Measurements from ENCODE around the gene CFAP206.

DNA sequence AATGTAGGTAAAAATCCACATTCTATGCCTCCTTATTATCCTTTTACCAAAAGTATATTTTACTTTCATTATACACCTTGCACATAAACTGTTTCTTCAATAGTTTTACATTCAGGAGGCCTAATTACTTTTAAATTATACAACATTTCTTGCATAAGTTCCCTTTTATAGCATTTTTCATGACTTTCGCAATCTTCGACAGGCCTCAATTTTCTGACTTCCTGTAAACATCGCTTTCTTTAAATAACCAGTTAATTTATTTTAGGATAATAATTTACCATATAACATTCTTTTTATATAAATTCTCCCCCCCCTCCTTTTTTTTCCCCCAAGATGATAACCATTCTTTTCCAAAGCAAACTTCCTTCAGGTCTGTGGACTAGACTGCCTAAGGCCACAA is 74.2 kb downstream of the CFAP206 start:
- TF ChIP-seq KDM1A (IDR thresholded peaks at IDR 0.05; ENCODE audit: borderline replicate concordance) = no peak
- no peak for TF ChIP-seq POLR2AphosphoS5 (IDR thresholded peaks at IDR 0.05; ENCODE audit: low read length)
- TF ChIP-seq ZBED1 (IDR thresholded peaks at IDR 0.05; ENCODE audit: borderline replicate concordance) = no peak
- TF ChIP-seq TAF1 (IDR thresholded peaks at IDR 0.05; ENCODE audit: borderline replicate concordance, low read depth, low read length) = no peak
- TF ChIP-seq, protein P1, sequence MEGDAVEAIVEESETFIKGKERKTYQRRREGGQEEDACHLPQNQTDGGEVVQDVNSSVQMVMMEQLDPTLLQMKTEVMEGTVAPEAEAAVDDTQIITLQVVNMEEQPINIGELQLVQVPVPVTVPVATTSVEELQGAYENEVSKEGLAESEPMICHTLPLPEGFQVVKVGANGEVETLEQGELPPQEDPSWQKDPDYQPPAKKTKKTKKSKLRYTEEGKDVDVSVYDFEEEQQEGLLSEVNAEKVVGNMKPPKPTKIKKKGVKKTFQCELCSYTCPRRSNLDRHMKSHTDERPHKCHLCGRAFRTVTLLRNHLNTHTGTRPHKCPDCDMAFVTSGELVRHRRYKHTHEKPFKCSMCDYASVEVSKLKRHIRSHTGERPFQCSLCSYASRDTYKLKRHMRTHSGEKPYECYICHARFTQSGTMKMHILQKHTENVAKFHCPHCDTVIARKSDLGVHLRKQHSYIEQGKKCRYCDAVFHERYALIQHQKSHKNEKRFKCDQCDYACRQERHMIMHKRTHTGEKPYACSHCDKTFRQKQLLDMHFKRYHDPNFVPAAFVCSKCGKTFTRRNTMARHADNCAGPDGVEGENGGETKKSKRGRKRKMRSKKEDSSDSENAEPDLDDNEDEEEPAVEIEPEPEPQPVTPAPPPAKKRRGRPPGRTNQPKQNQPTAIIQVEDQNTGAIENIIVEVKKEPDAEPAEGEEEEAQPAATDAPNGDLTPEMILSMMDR (IDR thresholded peaks at IDR 0.05 in 2 of 3, conservative IDR thresholded peaks at IDR 0.05 in 1 of 3; ENCODE audit: control insufficient read depth in 2 of 3, extremely low read depth in 1 of 3, insufficient read depth in 1 of 3, low read depth in 3 of 3, low read length in 3 of 3) = no peak
- TF ChIP-seq SPI1 (IDR thresholded peaks at IDR 0.05; ENCODE audit: borderline replicate concordance, insufficient read depth, low read depth, low read length) = no peak
- TF ChIP-seq, protein P2, sequence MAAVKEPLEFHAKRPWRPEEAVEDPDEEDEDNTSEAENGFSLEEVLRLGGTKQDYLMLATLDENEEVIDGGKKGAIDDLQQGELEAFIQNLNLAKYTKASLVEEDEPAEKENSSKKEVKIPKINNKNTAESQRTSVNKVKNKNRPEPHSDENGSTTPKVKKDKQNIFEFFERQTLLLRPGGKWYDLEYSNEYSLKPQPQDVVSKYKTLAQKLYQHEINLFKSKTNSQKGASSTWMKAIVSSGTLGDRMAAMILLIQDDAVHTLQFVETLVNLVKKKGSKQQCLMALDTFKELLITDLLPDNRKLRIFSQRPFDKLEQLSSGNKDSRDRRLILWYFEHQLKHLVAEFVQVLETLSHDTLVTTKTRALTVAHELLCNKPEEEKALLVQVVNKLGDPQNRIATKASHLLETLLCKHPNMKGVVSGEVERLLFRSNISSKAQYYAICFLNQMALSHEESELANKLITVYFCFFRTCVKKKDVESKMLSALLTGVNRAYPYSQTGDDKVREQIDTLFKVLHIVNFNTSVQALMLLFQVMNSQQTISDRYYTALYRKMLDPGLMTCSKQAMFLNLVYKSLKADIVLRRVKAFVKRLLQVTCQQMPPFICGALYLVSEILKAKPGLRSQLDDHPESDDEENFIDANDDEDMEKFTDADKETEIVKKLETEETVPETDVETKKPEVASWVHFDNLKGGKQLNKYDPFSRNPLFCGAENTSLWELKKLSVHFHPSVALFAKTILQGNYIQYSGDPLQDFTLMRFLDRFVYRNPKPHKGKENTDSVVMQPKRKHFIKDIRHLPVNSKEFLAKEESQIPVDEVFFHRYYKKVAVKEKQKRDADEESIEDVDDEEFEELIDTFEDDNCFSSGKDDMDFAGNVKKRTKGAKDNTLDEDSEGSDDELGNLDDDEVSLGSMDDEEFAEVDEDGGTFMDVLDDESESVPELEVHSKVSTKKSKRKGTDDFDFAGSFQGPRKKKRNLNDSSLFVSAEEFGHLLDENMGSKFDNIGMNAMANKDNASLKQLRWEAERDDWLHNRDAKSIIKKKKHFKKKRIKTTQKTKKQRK (IDR thresholded peaks at IDR 0.05; ENCODE audit: low read depth, low read length) = no peak
- no peak for TF ChIP-seq SUZ12 (IDR thresholded peaks at IDR 0.05; ENCODE audit: unreplicated experiment)
- TF ChIP-seq EZH2 (IDR thresholded peaks at IDR 0.05; ENCODE audit: borderline replicate concordance, control insufficient read depth, low read depth, low read length) = no peak
- no peak for TF ChIP-seq EGR1 (IDR thresholded peaks at IDR 0.05; ENCODE audit: borderline replicate concordance in 1 of 2, low read depth in 2 of 2, low read length in 2 of 2)
- TF ChIP-seq, protein P3, sequence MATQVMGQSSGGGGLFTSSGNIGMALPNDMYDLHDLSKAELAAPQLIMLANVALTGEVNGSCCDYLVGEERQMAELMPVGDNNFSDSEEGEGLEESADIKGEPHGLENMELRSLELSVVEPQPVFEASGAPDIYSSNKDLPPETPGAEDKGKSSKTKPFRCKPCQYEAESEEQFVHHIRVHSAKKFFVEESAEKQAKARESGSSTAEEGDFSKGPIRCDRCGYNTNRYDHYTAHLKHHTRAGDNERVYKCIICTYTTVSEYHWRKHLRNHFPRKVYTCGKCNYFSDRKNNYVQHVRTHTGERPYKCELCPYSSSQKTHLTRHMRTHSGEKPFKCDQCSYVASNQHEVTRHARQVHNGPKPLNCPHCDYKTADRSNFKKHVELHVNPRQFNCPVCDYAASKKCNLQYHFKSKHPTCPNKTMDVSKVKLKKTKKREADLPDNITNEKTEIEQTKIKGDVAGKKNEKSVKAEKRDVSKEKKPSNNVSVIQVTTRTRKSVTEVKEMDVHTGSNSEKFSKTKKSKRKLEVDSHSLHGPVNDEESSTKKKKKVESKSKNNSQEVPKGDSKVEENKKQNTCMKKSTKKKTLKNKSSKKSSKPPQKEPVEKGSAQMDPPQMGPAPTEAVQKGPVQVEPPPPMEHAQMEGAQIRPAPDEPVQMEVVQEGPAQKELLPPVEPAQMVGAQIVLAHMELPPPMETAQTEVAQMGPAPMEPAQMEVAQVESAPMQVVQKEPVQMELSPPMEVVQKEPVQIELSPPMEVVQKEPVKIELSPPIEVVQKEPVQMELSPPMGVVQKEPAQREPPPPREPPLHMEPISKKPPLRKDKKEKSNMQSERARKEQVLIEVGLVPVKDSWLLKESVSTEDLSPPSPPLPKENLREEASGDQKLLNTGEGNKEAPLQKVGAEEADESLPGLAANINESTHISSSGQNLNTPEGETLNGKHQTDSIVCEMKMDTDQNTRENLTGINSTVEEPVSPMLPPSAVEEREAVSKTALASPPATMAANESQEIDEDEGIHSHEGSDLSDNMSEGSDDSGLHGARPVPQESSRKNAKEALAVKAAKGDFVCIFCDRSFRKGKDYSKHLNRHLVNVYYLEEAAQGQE (IDR thresholded peaks at IDR 0.05; ENCODE audit: low read depth, low read length) = no peak
- no peak for TF ChIP-seq RAD21 (IDR thresholded peaks at IDR 0.05; ENCODE audit: insufficient read depth, low read depth, low read length)
- no peak for TF ChIP-seq GABPA (IDR thresholded peaks at IDR 0.05; ENCODE audit: low read depth)
